Measurements from ENCODE around the gene TNRC6C.

The TNRC6C gene

DNA sequence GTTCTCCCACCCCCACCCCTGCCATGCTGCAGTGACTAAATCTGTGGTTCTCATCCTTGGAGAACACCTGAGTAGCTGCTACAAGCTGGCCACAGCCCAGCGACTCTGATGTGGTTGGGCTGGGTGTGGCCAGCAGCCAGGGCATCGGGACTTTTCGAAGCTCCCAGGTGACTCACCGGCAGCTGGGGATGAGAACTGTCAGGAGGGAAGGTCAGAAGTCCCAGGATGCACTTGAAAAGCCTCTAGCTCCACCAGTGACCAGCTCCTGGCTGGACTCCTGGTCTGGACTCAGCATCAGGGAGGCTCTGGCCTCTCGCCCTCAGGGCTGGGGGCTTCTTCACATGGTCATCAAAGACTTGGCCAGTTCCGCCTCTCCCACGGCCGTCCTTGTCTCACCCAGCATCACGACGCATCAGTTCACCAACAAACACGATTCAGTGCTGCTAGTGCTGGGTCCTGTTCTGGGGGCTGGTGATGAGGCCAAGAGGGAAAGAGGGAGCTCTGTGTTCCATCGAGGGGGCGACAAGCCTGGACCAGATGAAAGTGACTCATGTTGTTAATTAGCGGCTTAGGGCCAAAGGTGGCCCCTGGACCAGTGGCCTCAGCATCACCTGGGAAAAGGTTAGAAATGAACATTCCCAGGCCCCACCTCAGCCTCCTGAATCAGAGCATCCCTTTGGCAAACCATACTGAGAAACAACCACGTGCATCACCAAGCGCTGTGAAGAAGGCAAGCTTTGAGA, 183.8 kb downstream of the TNRC6C start:
- DNase-seq = no peak

DNA sequence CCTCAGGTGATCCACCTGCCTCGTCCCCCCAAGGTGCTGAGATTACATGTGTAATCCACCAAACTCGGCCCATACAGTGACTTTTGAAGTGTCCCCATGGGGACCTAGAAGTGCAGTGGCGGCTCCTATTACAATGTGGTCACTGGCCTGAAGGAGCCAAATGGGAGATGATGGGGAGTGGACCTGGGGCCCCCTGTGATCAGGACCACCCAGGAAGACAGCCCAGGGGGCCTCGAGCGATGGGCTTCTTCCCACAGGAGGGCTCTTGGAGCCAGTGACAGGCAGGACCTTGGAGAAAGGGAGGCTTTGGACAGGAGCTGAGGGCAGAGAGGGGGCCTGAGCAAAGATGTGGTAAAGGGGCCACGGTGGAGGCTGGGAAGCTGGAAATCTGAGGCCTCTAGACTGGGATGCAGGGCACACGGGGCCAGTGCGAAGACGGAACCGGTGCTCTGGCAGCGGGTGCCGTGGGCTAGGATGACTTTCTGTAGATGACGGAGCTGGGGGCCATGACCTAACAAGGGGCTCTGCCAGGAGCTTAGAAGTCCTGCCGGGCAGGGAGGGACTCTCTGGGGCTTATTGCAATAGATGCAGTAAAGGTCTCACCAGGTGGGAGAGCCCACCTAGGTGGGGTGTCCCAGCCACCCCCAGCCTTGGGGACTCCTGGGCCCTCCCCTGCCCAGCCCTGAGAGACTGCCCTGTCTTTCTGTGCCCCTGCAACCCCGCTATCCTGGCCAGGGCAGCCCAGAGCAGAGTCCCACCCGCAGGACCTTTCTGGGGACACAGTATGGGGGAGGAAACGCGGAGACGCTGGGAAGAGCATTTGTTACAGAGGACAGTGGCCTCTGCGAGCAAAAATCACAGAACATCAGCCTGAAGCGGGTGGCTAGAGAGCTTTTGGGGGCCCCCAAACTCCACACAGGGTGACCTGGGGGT, 185.0 kb downstream of the TNRC6C start:
- no peak for DNase-seq

GRCh38 chr17:78144147-78144719, 185.7 kb downstream of the TNRC6C start:
- DNase-seq = no peak

DNA sequence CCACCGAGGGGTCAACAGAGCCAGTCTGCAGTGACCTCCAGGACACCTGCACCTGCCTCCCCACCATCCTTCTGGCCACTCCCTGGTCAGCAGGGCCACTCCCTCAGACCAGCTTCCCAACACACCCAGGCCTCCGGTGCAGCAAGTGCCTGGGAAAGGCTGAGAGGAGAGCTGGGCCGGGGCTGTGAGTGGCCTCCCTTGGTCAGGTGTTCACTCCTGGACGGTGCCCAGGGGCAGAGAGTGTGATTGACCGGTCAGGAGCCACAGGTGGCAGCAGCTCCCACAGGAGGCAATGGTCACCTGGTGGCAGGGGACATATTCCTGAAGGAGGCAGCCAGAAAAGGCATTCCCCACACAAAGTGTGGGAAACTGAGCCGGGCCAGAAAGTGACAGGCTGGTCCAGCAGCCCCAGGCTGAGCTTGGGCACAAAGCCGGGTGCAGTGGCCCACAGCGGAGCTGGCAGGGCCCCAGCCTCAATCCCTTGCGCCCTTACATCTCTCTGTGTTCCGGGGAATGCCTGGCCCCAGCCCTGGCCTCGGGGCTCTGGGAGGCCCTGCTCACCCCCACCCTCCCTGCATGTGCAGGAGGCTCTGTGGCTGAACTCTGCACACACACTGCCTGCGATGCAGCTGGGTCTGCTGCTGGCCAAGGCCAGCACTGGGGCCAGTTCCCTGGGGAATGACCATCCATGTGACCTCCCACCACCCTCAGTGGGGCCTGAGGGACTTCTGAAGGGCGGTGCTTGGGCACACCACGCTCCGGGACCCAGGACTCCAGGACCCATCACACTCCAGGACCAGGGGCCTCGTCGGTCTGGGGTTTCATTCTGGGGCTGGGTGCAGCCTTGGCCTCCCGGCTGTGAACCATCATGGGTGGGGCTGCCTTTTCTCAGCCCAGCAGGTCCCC, 186.5 kb downstream of the TNRC6C start:
- DNase-seq = no peak

DNA sequence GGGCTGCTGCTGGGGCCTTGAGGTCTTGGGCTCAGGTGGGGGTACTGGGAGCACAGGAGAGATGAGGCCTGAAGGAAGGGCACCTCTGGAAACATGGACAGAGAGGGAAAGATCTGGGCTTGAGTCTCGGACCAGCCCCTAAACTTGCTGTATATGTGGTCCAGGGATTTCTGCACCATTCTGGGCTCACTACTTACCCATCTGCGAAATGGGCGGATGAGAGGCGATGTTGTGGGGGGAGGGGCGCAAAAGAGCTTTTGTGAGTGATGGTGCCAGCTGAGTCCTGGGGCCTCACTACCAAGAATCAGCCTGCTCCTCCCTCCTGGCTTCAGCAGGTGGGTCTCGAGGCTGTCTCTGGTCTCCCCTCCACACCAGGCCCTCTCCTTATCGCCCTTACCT, 188.0 kb downstream of the TNRC6C start:
- no peak for DNase-seq

DNA sequence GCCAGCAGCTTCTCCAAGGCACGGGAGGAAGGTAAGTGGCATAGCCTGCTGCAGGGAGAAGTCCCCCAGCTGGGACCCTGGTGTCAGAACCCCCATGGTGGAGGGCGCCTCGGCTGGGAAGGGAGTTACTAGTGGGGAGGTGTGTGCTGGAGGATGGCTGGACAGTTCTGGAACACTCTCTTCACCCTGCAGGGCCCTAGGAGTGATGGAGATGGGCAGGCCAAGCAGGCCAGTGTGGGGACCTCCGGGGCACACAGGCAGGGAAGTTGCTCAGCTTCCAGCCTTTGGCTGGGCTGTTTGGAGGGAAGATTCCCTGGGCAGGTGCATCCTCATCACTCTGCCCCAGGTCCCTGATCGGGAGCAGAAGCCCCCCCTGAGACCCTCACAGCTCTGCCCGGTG, 188.4 kb downstream of the TNRC6C start:
- DNase-seq = no peak

DNA sequence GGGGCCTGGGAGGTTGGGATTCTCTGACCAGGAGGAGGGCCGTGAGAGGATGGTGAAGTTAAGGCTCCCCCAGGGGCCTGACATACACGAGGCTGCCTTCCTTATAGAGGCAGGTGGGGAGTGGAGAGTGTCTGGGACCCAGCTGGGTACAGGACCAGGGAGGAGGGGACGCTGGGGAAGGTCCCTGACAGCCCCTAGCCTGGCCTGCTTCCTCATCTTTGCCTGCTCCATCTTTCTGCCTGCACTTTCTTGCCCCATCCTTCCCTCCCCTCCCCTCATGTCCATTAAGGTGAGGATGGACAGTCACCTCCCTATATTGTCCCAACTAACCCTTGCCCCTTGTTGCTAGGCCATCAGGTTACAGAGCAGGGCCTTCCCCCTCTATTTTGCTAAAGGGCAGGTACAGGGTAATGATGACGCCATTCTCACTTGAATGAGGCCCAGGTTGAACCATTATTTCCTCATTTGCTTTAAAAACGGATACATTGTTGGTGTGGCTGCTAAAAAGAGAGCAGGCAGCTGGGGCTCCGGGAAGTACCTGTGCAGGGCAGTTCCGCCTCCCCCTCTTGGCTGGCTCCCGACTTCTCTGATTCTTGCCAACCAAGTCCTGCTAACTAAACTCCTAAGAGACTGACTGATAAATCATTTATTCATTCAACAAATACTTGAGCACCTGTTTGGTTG, 189.0 kb downstream of the TNRC6C start:
- DNase-seq = no peak

- DNase-seq = no peak
These were observed 189.9 kb downstream of the TNRC6C start for GRCh38 chr17:78148286-78149016.

DNA sequence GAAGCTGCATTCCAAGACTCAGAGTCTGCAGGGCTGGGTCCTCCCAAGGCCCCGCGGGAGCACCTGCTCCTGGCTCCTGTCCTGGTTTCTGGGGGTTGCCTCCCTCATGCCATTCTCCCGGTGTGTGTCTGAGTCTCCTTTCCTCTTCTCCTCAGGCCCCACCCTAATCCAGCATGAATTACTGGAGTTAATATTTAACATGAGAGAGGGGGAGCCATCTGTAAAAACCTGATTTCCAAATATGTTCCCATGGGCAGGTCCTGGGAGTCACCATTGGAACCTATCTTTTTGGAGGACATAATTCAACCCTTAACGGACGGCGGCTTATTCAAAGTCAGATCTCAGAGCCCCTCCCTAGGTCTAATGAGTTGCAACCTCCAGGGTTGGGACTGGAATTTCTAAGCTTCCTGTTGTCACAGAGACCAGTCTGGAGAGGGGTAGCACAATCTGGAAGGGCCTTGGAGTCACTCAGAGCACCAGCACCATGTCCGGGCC, 193.1 kb downstream of the TNRC6C start:
- no peak for DNase-seq

GRCh38 chr17:78154903-78155811, 196.7 kb downstream of the TNRC6C start:
- DNase-seq = no peak
